ENCODE data around the gene GAREM1.

GRCh38 chr18:32242395-32242794 lies 228.3 kb downstream of the GAREM1 start:
- TF ChIP-seq POLR2A (IDR thresholded peaks at IDR 0.05) (no peak), CTCF (IDR thresholded peaks at IDR 0.05) (no peak)
